Sigmoid colon (tissue), 7 donors: ENCODE data around the gene APRT. TPM values are rescaled to one million over a fixed set of nuclear protein-coding genes. Genes with fewer than 3 reads are reported as not detected.

ENCODE experiments used
- DNase-seq: peaks from one replicate; pipeline ENCODE4 v3.0.0-alpha.2; 2019
- H3K27ac ChIP-seq, 4 donors: fragments of 200-600 bp; sonication (generic); one replicate each; pipeline ENCODE4 v1.5.1; 2016 to 2019; ENCODE audit warnings: mild to moderate bottlenecking in 1 of 4
- H3K27me3 ChIP-seq, 3 donors: fragments of 200-600 bp; sonication (generic); one replicate each; pipeline ENCODE4 v1.5.1; 2019; ENCODE audit warnings: mild to moderate bottlenecking in 1 of 3
- H3K36me3 ChIP-seq, 4 donors: fragments of 200-600 bp; sonication (generic); one replicate each; pipeline ENCODE4 v1.5.1; 2016 to 2019
- H3K4me1 ChIP-seq, 4 donors: fragments of 200-600 bp; sonication (generic); one replicate each; pipeline ENCODE4 v1.5.1; 2017 to 2019
- H3K4me3 ChIP-seq, 4 donors: fragments of 200-600 bp; sonication (generic); one replicate each; pipeline ENCODE4 v1.5.1; 2017 to 2019; ENCODE audit warnings: mild to moderate bottlenecking in 2 of 4, moderate library complexity in 1 of 4
- H3K9me3 ChIP-seq, 4 donors: fragments of 200-600 bp in 3 of 4; sonication (generic) in 3 of 4; one replicate each; pipeline versions ENCODE4 v1.5.1 to v1.6.1; 2013 to 2019
- EP300 ChIP-seq, 4 donors: sonication (generic); formaldehyde crosslinking; IDR thresholded peaks; one replicate each; pipeline ENCODE4 v1.6.1; 2017; ENCODE audit warnings: antibody characterized with exemption in 4 of 4
- POLR2A ChIP-seq, 2 donors: fragments of 450-650 bp; IDR thresholded peaks; one replicate each; pipeline ENCODE4 v1.6.1; 2016; ENCODE audit warnings: antibody characterized with exemption in 2 of 2, mild to moderate bottlenecking in 2 of 2, moderate library complexity in 2 of 2
- POLR2AphosphoS5 ChIP-seq, 4 donors: sonication (generic); formaldehyde crosslinking; IDR thresholded peaks; one replicate each; pipeline ENCODE4 v1.6.1; 2017; ENCODE audit warnings: antibody characterized with exemption in 4 of 4
- WGBS, 2 donors: extraction: QIAGEN DNeasy Blood & Tissue Kit; methylation state at CpG; one replicate each; pipeline ENCODE4 v1.1.7; 2013; 5-methylcytosine and 5-hydroxymethylcytosine counted together
- intact Hi-C: fragments of 100-400 bp; cut with DNase I; formaldehyde crosslinking; loops from one replicate; pipeline ENCODE4 v1.15.1; 2023
- polyA plus RNA-seq, 3 donors: library from polyadenylated mRNA; stranded (reverse); fragments of 200-250 nt; gene quantifications; one replicate each; pipeline ENCODE4 v1.2.3, GENCODE V29; 2013
- total RNA-seq, 4 donors: library from RNA; depleted of rRNA; stranded (reverse); fragments of >200 nt; gene quantifications; one replicate each; pipeline ENCODE4 v1.1.0, GENCODE V29; 2016
- TF ChIP-seq, protein P1 (sequence below), 4 experiments: fragments of 450-650 bp in 3 of 4; fragments of 200-600 bp in 1 of 4; IDR thresholded peaks; one replicate each; pipeline ENCODE4 v1.5.1; 2016 to 2019; ENCODE audit warnings: antibody characterized with exemption in 4 of 4, mild to moderate bottlenecking in 3 of 4, moderate library complexity in 2 of 4
- donor health status: healthy with polysubstance abuse.
- donor health status: Bipolar disorder and iron deficiency.
- donor health status: healthy.

The APRT gene
- total and polyA plus RNA-seq, 7 donors: 56.6 to 329 (median 78.3) TPM

GRCh38 chr16:88804173-88804551 is 7.6 kb downstream of the APRT start:
- intact Hi-C loops: no loop called here
- Histone ChIP-seq H3K4me3 (peak overlapping the region in 3 of 4 donors; percentile 61 to 68 (median 63)), H3K27ac (no peak overlapping the region), H3K27me3 (peaks cover 0 to 9% (median 0%) of the 10 kb centered on the region in 3 donors), H3K4me1 (peaks cover 0 to 29% (median 14%) of the 10 kb centered on the region in 4 donors), H3K36me3 (peaks cover 0 to 12% (median under 1%) of the 10 kb centered on the region in 4 donors), H3K9me3 (no peaks in the 10 kb centered on the region)
- TF ChIP-seq, protein P1, sequence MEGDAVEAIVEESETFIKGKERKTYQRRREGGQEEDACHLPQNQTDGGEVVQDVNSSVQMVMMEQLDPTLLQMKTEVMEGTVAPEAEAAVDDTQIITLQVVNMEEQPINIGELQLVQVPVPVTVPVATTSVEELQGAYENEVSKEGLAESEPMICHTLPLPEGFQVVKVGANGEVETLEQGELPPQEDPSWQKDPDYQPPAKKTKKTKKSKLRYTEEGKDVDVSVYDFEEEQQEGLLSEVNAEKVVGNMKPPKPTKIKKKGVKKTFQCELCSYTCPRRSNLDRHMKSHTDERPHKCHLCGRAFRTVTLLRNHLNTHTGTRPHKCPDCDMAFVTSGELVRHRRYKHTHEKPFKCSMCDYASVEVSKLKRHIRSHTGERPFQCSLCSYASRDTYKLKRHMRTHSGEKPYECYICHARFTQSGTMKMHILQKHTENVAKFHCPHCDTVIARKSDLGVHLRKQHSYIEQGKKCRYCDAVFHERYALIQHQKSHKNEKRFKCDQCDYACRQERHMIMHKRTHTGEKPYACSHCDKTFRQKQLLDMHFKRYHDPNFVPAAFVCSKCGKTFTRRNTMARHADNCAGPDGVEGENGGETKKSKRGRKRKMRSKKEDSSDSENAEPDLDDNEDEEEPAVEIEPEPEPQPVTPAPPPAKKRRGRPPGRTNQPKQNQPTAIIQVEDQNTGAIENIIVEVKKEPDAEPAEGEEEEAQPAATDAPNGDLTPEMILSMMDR (IDR thresholded peaks at IDR 0.05): no peak
- TF ChIP-seq POLR2AphosphoS5 (IDR thresholded peaks at IDR 0.05) (no peak), POLR2A (IDR thresholded peaks at IDR 0.05) (no peak), EP300 (IDR thresholded peaks at IDR 0.05) (no peak)
- WGBS, 2 donors: 1% methylated on average over 16 of the region's 16 CpGs
- DNase-seq: no peak

DNA sequence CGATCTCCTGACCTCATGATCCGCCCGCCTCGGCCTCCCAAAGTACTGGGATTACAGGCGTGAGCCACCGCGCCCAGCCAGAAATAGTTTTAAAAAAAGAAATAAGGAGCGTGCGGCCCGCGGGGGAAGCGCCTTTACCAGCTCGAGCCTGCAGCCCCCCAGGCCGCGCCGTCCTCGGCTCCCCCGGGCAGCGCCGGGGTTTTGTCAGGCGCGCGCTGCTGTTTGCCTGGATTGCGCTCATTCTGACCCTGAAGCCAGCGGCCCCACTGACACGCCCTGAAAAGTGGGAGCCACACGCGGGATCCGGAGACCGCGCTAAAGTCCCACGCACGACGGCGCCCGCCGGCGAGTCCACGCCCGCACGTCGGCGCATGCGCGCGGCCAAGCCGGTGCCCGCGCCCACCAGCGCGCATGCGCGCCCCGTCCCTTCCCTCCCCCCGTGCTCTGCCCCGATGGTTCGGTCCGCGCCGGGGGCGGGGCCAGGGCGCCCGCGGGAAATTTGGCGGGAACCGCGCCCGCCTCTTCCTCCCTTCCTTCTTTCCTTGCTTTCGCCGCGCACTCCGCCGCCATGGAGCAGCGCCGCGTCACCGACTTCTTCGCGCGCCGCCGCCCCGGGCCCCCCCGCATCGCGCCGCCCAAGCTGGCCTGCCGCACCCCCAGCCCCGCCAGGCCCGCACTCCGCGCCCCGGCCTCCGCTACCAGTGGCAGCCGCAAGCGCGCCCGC is 8.3 kb downstream of the APRT start, which contains the start of gene CDT1:
TSS of gene CDT1 (plus strand) at position 526 of the 724 bp plus-strand sequence. CDS start at position 569, 43 bp downstream.
- intact Hi-C loops: no loop called here
- H3K4me1 ChIP-seq: peaks cover 0 to 29% (median 14%) of the 10 kb centered on the region in 4 donors
- H3K36me3 ChIP-seq: peaks cover 0 to 4% (median 0%) of the 10 kb centered on the region in 4 donors
- no peaks in the 10 kb centered on the region for H3K9me3 ChIP-seq
- WGBS, 2 donors: 1% methylated on average over 97 to 98 of the region's 98 CpGs
- peak within 1 kb of the TSS; percentile 67 to 81 (median 76) for H3K27ac ChIP-seq
- H3K4me3 ChIP-seq: peak within 1 kb of the TSS; percentile 51 to 68 (median 62)
- DNase-seq: peak; percentile 91
- TF ChIP-seq POLR2AphosphoS5 (IDR thresholded peaks at IDR 0.05): peak; percentile 75 to 95 (median 88)
- no peak for TF ChIP-seq EP300 (IDR thresholded peaks at IDR 0.05)
- TF ChIP-seq, protein P1 (IDR thresholded peaks at IDR 0.05): no peak
- peak; percentile 41 to 52 for TF ChIP-seq POLR2A (IDR thresholded peaks at IDR 0.05)
- H3K27me3 ChIP-seq: peaks cover 0 to 9% (median 0%) of the 10 kb centered on the region in 3 donors

DNA sequence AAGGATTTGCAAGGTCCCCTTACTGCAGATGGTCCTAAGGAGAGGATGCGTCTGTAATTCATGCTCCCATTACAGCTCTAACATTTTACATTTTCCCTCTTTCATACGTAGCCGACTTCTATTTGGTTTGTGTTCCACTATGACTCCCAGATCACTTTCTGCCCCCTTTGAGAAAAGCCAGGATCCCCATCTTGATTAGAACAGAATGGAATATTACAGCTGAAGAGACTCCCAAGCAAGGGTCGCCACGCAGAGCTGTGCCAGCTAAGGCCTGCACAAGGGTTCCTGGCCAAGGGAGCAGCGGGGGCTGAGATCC is 11.5 kb downstream of the APRT start:
- H3K4me3 ChIP-seq: no peak overlapping the region
- DNase-seq: no peak
- intact Hi-C loops: no loop called here
- H3K36me3 ChIP-seq: no peaks in the 10 kb centered on the region
- H3K27ac ChIP-seq: no peak overlapping the region
- H3K4me1 ChIP-seq: peaks cover 0 to 29% (median 14%) of the 10 kb centered on the region in 4 donors
- 77 to 92% methylated on average over 6 of the region's 6 CpGs for WGBS, 2 donors
- H3K9me3 ChIP-seq: no peaks in the 10 kb centered on the region
- peaks cover 0 to 9% (median 0%) of the 10 kb centered on the region in 3 donors for H3K27me3 ChIP-seq
- no peak for TF ChIP-seq EP300 (IDR thresholded peaks at IDR 0.05)
- TF ChIP-seq, protein P1 (IDR thresholded peaks at IDR 0.05): no peak
- TF ChIP-seq POLR2A (IDR thresholded peaks at IDR 0.05): no peak
- no peak for TF ChIP-seq POLR2AphosphoS5 (IDR thresholded peaks at IDR 0.05)

DNA sequence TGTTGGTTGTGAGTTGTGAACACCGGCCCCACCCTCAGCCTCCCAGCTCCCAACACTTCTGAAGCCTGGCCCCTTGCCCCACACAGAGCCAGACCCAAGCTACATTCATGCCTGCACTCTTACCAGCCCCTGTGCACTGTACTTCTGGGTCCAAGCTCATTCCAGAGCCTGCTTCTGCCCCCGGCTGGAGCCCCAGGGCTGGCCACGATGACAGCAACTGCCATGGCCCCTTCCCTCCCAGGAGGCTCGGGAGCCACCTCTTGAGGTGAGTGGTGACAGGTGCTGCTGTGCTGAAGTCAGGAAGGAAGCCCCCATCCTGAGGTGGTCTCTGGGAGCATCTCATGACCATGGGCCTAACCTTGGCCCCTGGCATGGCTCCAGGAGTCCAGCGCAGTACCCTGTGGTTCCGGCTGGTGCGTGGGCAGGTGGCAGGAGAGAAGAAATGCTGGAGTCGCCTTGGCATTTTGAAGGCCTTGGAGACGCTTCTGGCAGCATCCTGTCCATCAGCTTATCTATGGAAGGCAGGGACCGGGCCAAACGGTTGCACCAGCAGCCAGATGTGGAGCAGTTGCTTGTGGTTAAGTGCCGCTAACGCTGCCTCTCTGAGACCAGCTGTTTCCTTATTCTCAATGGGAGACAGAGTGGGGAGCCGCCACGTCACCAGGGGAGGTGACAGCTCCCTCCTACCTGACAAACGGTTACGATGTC is 12.0 kb downstream of the APRT start:
- peaks cover 0 to 10% (median 0%) of the 10 kb centered on the region in 3 donors for H3K27me3 ChIP-seq
- H3K36me3 ChIP-seq: no peaks in the 10 kb centered on the region
- WGBS, 2 donors: 57 to 85% methylated on average over 17 of the region's 17 CpGs
- H3K4me3 ChIP-seq: no peak overlapping the region
- TF ChIP-seq, protein P1 (IDR thresholded peaks at IDR 0.05): no peak
- TF ChIP-seq EP300 (IDR thresholded peaks at IDR 0.05): no peak
- TF ChIP-seq POLR2A (IDR thresholded peaks at IDR 0.05): no peak
- intact Hi-C loops: no loop called here
- H3K4me1 ChIP-seq: peaks cover 0 to 27% (median 11%) of the 10 kb centered on the region in 4 donors
- no peak for DNase-seq
- no peak overlapping the region for H3K27ac ChIP-seq
- no peaks in the 10 kb centered on the region for H3K9me3 ChIP-seq
